ENCODE results near the gene PODXL2.

PODXL2 gene

GRCh38 chr3:127710155-127710941 lies 81.4 kb downstream of the PODXL2 start:
- TF ChIP-seq JUND (IDR thresholded peaks at IDR 0.05; ENCODE audit: low read depth) = no peak
- in situ Hi-C loops (cut with HindIII; ENCODE audit: low pct_unique_long_range_greater_than_20kb, low sequenced_read_pairs) = no loop called here
- DNase-seq (ENCODE audit: low read depth in 1 of 2, low spot score in 1 of 2) = no peak

GRCh38 chr3:127711021-127711695 lies 82.2 kb downstream of the PODXL2 start:
- no peak for TF ChIP-seq JUND (IDR thresholded peaks at IDR 0.05; ENCODE audit: low read depth)
- DNase-seq (ENCODE audit: low read depth in 1 of 2, low spot score in 1 of 2) = no peak
- in situ Hi-C loops (cut with HindIII; ENCODE audit: low pct_unique_long_range_greater_than_20kb, low sequenced_read_pairs) = no loop called here

GRCh38 chr3:127711896-127712295 lies 82.9 kb downstream of the PODXL2 start:
- TF ChIP-seq JUND (IDR thresholded peaks at IDR 0.05; ENCODE audit: low read depth) = no peak
- no peak for DNase-seq (ENCODE audit: low read depth in 1 of 2, low spot score in 1 of 2)
- in situ Hi-C loops (cut with HindIII; ENCODE audit: low pct_unique_long_range_greater_than_20kb, low sequenced_read_pairs) = no loop called here

- no peak for DNase-seq (ENCODE audit: low read depth in 1 of 2, low spot score in 1 of 2)
- in situ Hi-C loops (cut with HindIII; ENCODE audit: low pct_unique_long_range_greater_than_20kb, low sequenced_read_pairs) = no loop called here
- TF ChIP-seq JUND (IDR thresholded peaks at IDR 0.05; ENCODE audit: low read depth) = no peak
These were observed 83.5 kb downstream of the PODXL2 start for GRCh38 chr3:127712461-127712860.

- TF ChIP-seq JUND (IDR thresholded peaks at IDR 0.05; ENCODE audit: low read depth) = no peak
- in situ Hi-C loops (cut with HindIII; ENCODE audit: low pct_unique_long_range_greater_than_20kb, low sequenced_read_pairs) = no loop called here
These were observed 84.1 kb downstream of the PODXL2 start for GRCh38 chr3:127712881-127713771.

GRCh38 chr3:127714125-127714571 lies 85.2 kb downstream of the PODXL2 start:
- in situ Hi-C loops (cut with HindIII; ENCODE audit: low pct_unique_long_range_greater_than_20kb, low sequenced_read_pairs) = no loop called here
- no peak for DNase-seq (ENCODE audit: low read depth in 1 of 2, low spot score in 1 of 2)
- no peak for TF ChIP-seq JUND (IDR thresholded peaks at IDR 0.05; ENCODE audit: low read depth)

More at GRCh38 chr3:127712881-127713771, 84.1 kb downstream of the PODXL2 start:
- no peak for DNase-seq (ENCODE audit: low read depth in 1 of 2, low spot score in 1 of 2)

GRCh38 chr3:127714866-127715265 lies 85.9 kb downstream of the PODXL2 start:
- TF ChIP-seq JUND (IDR thresholded peaks at IDR 0.05; ENCODE audit: low read depth) = no peak
- DNase-seq (ENCODE audit: low read depth in 1 of 2, low spot score in 1 of 2) = no peak
- in situ Hi-C loops (cut with HindIII; ENCODE audit: low pct_unique_long_range_greater_than_20kb, low sequenced_read_pairs) = no loop called here

- in situ Hi-C loops (cut with HindIII; ENCODE audit: low pct_unique_long_range_greater_than_20kb, low sequenced_read_pairs) = no loop called here
- no peak for TF ChIP-seq JUND (IDR thresholded peaks at IDR 0.05; ENCODE audit: low read depth)
- no peak for DNase-seq (ENCODE audit: low read depth in 1 of 2, low spot score in 1 of 2)
These were observed 86.5 kb downstream of the PODXL2 start for GRCh38 chr3:127715532-127715931.

- in situ Hi-C loops (cut with HindIII; ENCODE audit: low pct_unique_long_range_greater_than_20kb, low sequenced_read_pairs) = no loop called here
- no peak for TF ChIP-seq JUND (IDR thresholded peaks at IDR 0.05; ENCODE audit: low read depth)
- no peak for DNase-seq (ENCODE audit: low read depth in 1 of 2, low spot score in 1 of 2)
These were observed 87.4 kb downstream of the PODXL2 start for GRCh38 chr3:127716384-127716783.

GRCh38 chr3:127717357-127718244 lies 88.6 kb downstream of the PODXL2 start:
- in situ Hi-C loops (cut with HindIII; ENCODE audit: low pct_unique_long_range_greater_than_20kb, low sequenced_read_pairs) = no loop called here
- DNase-seq (ENCODE audit: low read depth in 1 of 2, low spot score in 1 of 2) = no peak
- no peak for TF ChIP-seq JUND (IDR thresholded peaks at IDR 0.05; ENCODE audit: low read depth)

GRCh38 chr3:127718245-127718915 lies 89.4 kb downstream of the PODXL2 start:
- TF ChIP-seq JUND (IDR thresholded peaks at IDR 0.05; ENCODE audit: low read depth) = no peak
- in situ Hi-C loops (cut with HindIII; ENCODE audit: low pct_unique_long_range_greater_than_20kb, low sequenced_read_pairs) = no loop called here
- DNase-seq (ENCODE audit: low read depth in 1 of 2, low spot score in 1 of 2) = no peak

Data from T47D (cell line).